22Rv1 (cell line): ENCODE results near the gene SMURF2.

Experiments
- H3K27ac ChIP-seq: fragments of 450-650 bp; 2 replicates; pipeline ENCODE4 v1.5.1; 2017
- CTCF ChIP-seq: fragments of 450-650 bp; IDR thresholded peaks from 2 replicates; pipeline ENCODE4 v1.5.1; 2017; ENCODE audit warnings: mild to moderate bottlenecking
- ZFX ChIP-seq: fragments of 450-650 bp; IDR thresholded peaks from 2 replicates; pipeline ENCODE4 v1.6.1; 2017; ENCODE audit warnings: antibody characterized with exemption, borderline replicate concordance

The SMURF2 gene

GRCh38 chr17:64653325-64653984, 8.7 kb downstream of the SMURF2 start:
- TF ChIP-seq ZFX (no peak), CTCF (no peak)
- no peak overlapping the region for H3K27ac ChIP-seq

GRCh38 chr17:64651889-64652288, 10.2 kb downstream of the SMURF2 start:
- no peak overlapping the region for H3K27ac ChIP-seq
- TF ChIP-seq CTCF (no peak), ZFX (no peak)

GRCh38 chr17:64648234-64648633, 13.9 kb downstream of the SMURF2 start:
- no peak overlapping the region for H3K27ac ChIP-seq
- no peak for TF ChIP-seq ZFX
- no peak for TF ChIP-seq CTCF

GRCh38 chr17:64647817-64648216, 14.3 kb downstream of the SMURF2 start:
- TF ChIP-seq CTCF (no peak), ZFX (no peak)
- H3K27ac ChIP-seq, result no peak overlapping the region

GRCh38 chr17:64639516-64639915, 22.6 kb downstream of the SMURF2 start:
- TF ChIP-seq CTCF, result no peak
- TF ChIP-seq ZFX, result no peak
- no peak overlapping the region for H3K27ac ChIP-seq

GRCh38 chr17:64638552-64639203, 23.4 kb downstream of the SMURF2 start:
- H3K27ac ChIP-seq, result no peak overlapping the region
- TF ChIP-seq ZFX, result no peak
- TF ChIP-seq CTCF, result no peak

- TF ChIP-seq CTCF, result no peak
- no peak for TF ChIP-seq ZFX
- no peak overlapping the region for H3K27ac ChIP-seq
These were observed 26.3 kb downstream of the SMURF2 start for GRCh38 chr17:64635647-64636305.
